Activated CD4-positive, CD25-positive, alpha-beta regulatory T cell (primary cell): ENCODE data around the gene JAM2.
A peak's percentile ranks its signal among the peaks of the same experiment; 100 is the strongest.
"Not testable (repeated sequence)": the region's sequence is repeated elsewhere in the genome, so short reads cannot be mapped to it uniquely, and the experiment has no call there.

Experiments used
- DNase-seq, 4 experiments: peaks; one replicate each; lab custom pipeline; 2025; lab: John Stamatoyannopoulos, UW

JAM2 gene

GRCh38 chr21:25646474-25646873 is 7.4 kb downstream of the JAM2 start:
- DNase-seq, result no peak

GRCh38 chr21:25647647-25648046 is 8.6 kb downstream of the JAM2 start:
- DNase-seq, result no peak

- DNase-seq, result no peak
Observed at GRCh38 chr21:25649146-25649545, 10.1 kb downstream of the JAM2 start.

GRCh38 chr21:25656412-25656811 is 17.4 kb downstream of the JAM2 start:
- no peak for DNase-seq

- no peak for DNase-seq
Observed at GRCh38 chr21:25657140-25657539, 18.1 kb downstream of the JAM2 start.

GRCh38 chr21:25658427-25659035 is 19.5 kb downstream of the JAM2 start:
- no peak for DNase-seq

- no peak for DNase-seq
Observed at GRCh38 chr21:25660233-25660632, 21.2 kb downstream of the JAM2 start.

- DNase-seq, result no peak
Observed at GRCh38 chr21:25664491-25664931, 25.5 kb downstream of the JAM2 start.

GRCh38 chr21:25670726-25671125 is 31.7 kb downstream of the JAM2 start:
- no peak for DNase-seq

- DNase-seq, result no peak
Observed at GRCh38 chr21:25676451-25676850, 37.4 kb downstream of the JAM2 start.

GRCh38 chr21:25682382-25682781 is 43.3 kb downstream of the JAM2 start:
- DNase-seq, result no peak

GRCh38 chr21:25687787-25688186 is 48.7 kb downstream of the JAM2 start:
- no peak for DNase-seq

GRCh38 chr21:25688275-25689155 is 49.5 kb downstream of the JAM2 start:
- no peak for DNase-seq

- no peak for DNase-seq
Observed at GRCh38 chr21:25689226-25689625, 50.2 kb downstream of the JAM2 start.

GRCh38 chr21:25691976-25692375 is 52.9 kb downstream of the JAM2 start:
- no peak for DNase-seq

- DNase-seq, result not testable (repeated sequence)
Observed at GRCh38 chr21:25695461-25695860, 56.4 kb downstream of the JAM2 start.

GRCh38 chr21:25700741-25701140 is 61.7 kb downstream of the JAM2 start:
- DNase-seq, result no peak

- no peak for DNase-seq
Observed at GRCh38 chr21:25701529-25701928, 62.5 kb downstream of the JAM2 start.

GRCh38 chr21:25708467-25709065 is 69.5 kb downstream of the JAM2 start:
- peak in 2 of 4 experiments; percentile 5 to 8 for DNase-seq

- no peak for DNase-seq
Observed at GRCh38 chr21:25709684-25710265, 70.7 kb downstream of the JAM2 start.

- no peak for DNase-seq
Observed at GRCh38 chr21:25710550-25710949, 71.5 kb downstream of the JAM2 start.

- not testable (repeated sequence) for DNase-seq
Observed at GRCh38 chr21:25714066-25714465, 75.0 kb downstream of the JAM2 start.
